ENCODE data around the gene CFHR3.

- no peak for TF ChIP-seq POLR2A (IDR thresholded peaks at IDR 0.05)
- no peak for TF ChIP-seq CTCF (IDR thresholded peaks at IDR 0.05)
These were observed 3.0 kb downstream of the CFHR3 start for GRCh38 chr1:196777603-196778002.
